Kidney (tissue), 14 donors: ENCODE measurements around the gene PLA2G6. TPM values are rescaled to one million over a fixed set of nuclear protein-coding genes. Genes with fewer than 3 reads are reported as not detected.

Experiments used
- DNase-seq, 5 donors: peaks; one replicate each; pipeline ENCODE4 v3.0.0-alpha.2; 2013 to 2020
- FAIRE-seq: peaks from 2 replicates; lab custom pipeline; 2012; peaks lifted over from hg19 to GRCh38; lab: Jason Lieb, UNC
- H3K27ac ChIP-seq, 2 donors: one replicate each; pipeline ENCODE4 v1.7.0; 2013; ENCODE audit warnings: low read depth in 2 of 2, low read length in 2 of 2, inconsistent platforms in 1 of 2
- H3K27me3 ChIP-seq: one replicate; pipeline ENCODE4 v1.7.1; 2013; ENCODE audit warnings: low read length, inconsistent platforms; ENCODE audit not compliant: control insufficient read depth, insufficient read depth
- H3K36me3 ChIP-seq, 3 donors: one replicate each; pipeline versions ENCODE4 v1.7.0 to v1.7.1; 2013; ENCODE audit warnings: low read length in 3 of 3, control low read depth in 1 of 3, inconsistent platforms in 1 of 3; ENCODE audit not compliant: insufficient read depth in 3 of 3, control insufficient read depth in 2 of 3
- H3K4me1 ChIP-seq, 3 donors: one replicate each; pipeline versions ENCODE4 v1.7.0 to v1.7.1; 2013; ENCODE audit warnings: low read length in 3 of 3, inconsistent platforms in 1 of 3, low read depth in 1 of 3; ENCODE audit not compliant: control insufficient read depth in 2 of 3, insufficient read depth in 2 of 3
- H3K4me3 ChIP-seq, 3 donors: one replicate each; pipeline versions ENCODE4 v1.7.0 to v1.8.1; 2013; ENCODE audit warnings: low read length in 3 of 3, control low read depth in 1 of 3, inconsistent platforms in 1 of 3
- H3K9ac ChIP-seq, 3 donors: one replicate each; pipeline versions ENCODE4 v1.7.0 to v1.7.1; 2013; ENCODE audit warnings: low read length in 3 of 3, control low read depth in 1 of 3, inconsistent platforms in 1 of 3
- H3K9me3 ChIP-seq, 3 donors: one replicate each; pipeline versions ENCODE4 v1.7.0 to v1.7.1; 2013; ENCODE audit warnings: low read length in 3 of 3, control low read depth in 1 of 3, inconsistent platforms in 1 of 3; ENCODE audit not compliant: control insufficient read depth in 2 of 3, insufficient read depth in 1 of 3
- CTCF ChIP-seq: IDR thresholded peaks from 3 replicates; pipeline ENCODE4 v1.5.1; 2012; ENCODE audit warnings: mild to moderate bottlenecking, moderate library complexity, borderline replicate concordance; ENCODE audit not compliant: insufficient read depth; ENCODE audit errors: extremely low read depth
- intact Hi-C: fragments of 100-400 bp; cut with DNase I; formaldehyde crosslinking; loops from one replicate; pipeline ENCODE4 v1.11.1; 2022
- polyA plus RNA-seq: library from polyadenylated mRNA; stranded (reverse); fragments of 350-450 nt; fragmentation: Illumina TruSeq; extraction: RNeasy Lipid Tissue Mini Kit (QIAGEN cat#74804); gene quantifications from one replicate; pipeline ENCODE4 v1.2.3, GENCODE V29; 2014; ENCODE audit warnings: low read depth, low replicate concordance; ENCODE audit not compliant: insufficient read depth
- total RNA-seq: library from RNA; stranded (reverse); fragmentation: NEBNext Ultra II Directional; extraction: Animal tissue kit (Norgen Biotek cat#: 25700); gene quantifications from one replicate; pipeline ENCODE4 v1.2.1, GENCODE V29; 2021
- donor health status: control.
- donor health status: control.
- donor health status: control.
- donor health status: control.
- donor health status: control.
- donor health status: DM: yes; HTN: yes; CAD: no.
- donor health status: Normal renal cell carcinoma (clear cell type).

PLA2G6 gene
- total and polyA plus RNA-seq, 2 donors from 2014 or later = 26.6 to 61.6 TPM

- H3K4me1 ChIP-seq = peaks cover 0 to 11% (median 8%) of the 10 kb centered on the region in 3 donors
- H3K27me3 ChIP-seq = no peaks in the 10 kb centered on the region
- H3K27ac ChIP-seq = no peak overlapping the region
- no peaks in the 10 kb centered on the region for H3K36me3 ChIP-seq
- H3K9me3 ChIP-seq = no peaks in the 10 kb centered on the region
- peak overlapping the region in 1 of 3 donors; percentile 64 for H3K4me3 ChIP-seq
- FAIRE-seq (no peak), DNase-seq (peak; percentile 57 to 80 (median 75))
- no peak overlapping the region for H3K9ac ChIP-seq
- intact Hi-C loops = no loop called here
- TF ChIP-seq CTCF = no peak
Measured at GRCh38 chr22:38109371-38110001, 72.1 kb downstream of the PLA2G6 start.

GRCh38 chr22:38108561-38109319 is 72.9 kb downstream of the PLA2G6 start:
- H3K27me3 ChIP-seq = no peaks in the 10 kb centered on the region
- H3K4me3 ChIP-seq = no peak overlapping the region
- H3K36me3 ChIP-seq = no peaks in the 10 kb centered on the region
- no peak for TF ChIP-seq CTCF
- intact Hi-C loops = no loop called here
- DNase-seq (peak in 2 of 5 donors; percentile 45 to 49), FAIRE-seq (no peak)
- H3K4me1 ChIP-seq = peaks cover 0 to 10% (median 8%) of the 10 kb centered on the region in 3 donors
- H3K9ac ChIP-seq = no peak overlapping the region
- H3K9me3 ChIP-seq = no peaks in the 10 kb centered on the region
- H3K27ac ChIP-seq = no peak overlapping the region

GRCh38 chr22:38107692-38108515 is 73.7 kb downstream of the PLA2G6 start:
- FAIRE-seq (no peak), DNase-seq (peak in 2 of 5 donors; percentile 52 to 80)
- H3K27ac ChIP-seq = no peak overlapping the region
- H3K4me3 ChIP-seq = no peak overlapping the region
- H3K36me3 ChIP-seq = no peaks in the 10 kb centered on the region
- H3K9me3 ChIP-seq = no peaks in the 10 kb centered on the region
- H3K27me3 ChIP-seq = no peaks in the 10 kb centered on the region
- no peak overlapping the region for H3K9ac ChIP-seq
- intact Hi-C loops = no loop called here
- H3K4me1 ChIP-seq = peaks cover 0 to 10% (median 8%) of the 10 kb centered on the region in 3 donors
- TF ChIP-seq CTCF = no peak
